ENCODE results near the gene CCDC169.

CCDC169 gene

GRCh38 chr13:36261976-36262375 is 35.6 kb downstream of the CCDC169 start:
- H3K9ac ChIP-seq (ENCODE audit: insufficient read length): no peak overlapping the region
- H3K36me3 ChIP-seq (ENCODE audit: insufficient read depth, low read length): no peaks in the 10 kb centered on the region
- H3K4me3 ChIP-seq: no peak overlapping the region
- no peak overlapping the region for H3K27ac ChIP-seq
- no peak for TF ChIP-seq FOXP2 (optimal IDR thresholded peaks at IDR 0.05; ENCODE audit: control extremely low read depth, extremely low read length, insufficient read depth)
- TF ChIP-seq POLR2AphosphoS5 (IDR thresholded peaks at IDR 0.05; ENCODE audit: borderline replicate concordance, low read depth, low read length): no peak
- TF ChIP-seq EZH2 (IDR thresholded peaks at IDR 0.05): no peak
- no peak for DNase-seq (ENCODE audit: low read depth, low spot score)
- no peaks in the 10 kb centered on the region for H3K9me3 ChIP-seq (ENCODE audit: low read depth, low read length)

- no peak overlapping the region for H3K27ac ChIP-seq
- H3K4me3 ChIP-seq: no peak overlapping the region
- DNase-seq (ENCODE audit: low read depth, low spot score): no peak
- no peaks in the 10 kb centered on the region for H3K9me3 ChIP-seq (ENCODE audit: low read depth, low read length)
- H3K9ac ChIP-seq (ENCODE audit: insufficient read length): no peak overlapping the region
- no peaks in the 10 kb centered on the region for H3K36me3 ChIP-seq (ENCODE audit: insufficient read depth, low read length)
- TF ChIP-seq FOXP2 (optimal IDR thresholded peaks at IDR 0.05; ENCODE audit: control extremely low read depth, extremely low read length, insufficient read depth): no peak
- TF ChIP-seq POLR2AphosphoS5 (IDR thresholded peaks at IDR 0.05; ENCODE audit: borderline replicate concordance, low read depth, low read length): no peak
- no peak for TF ChIP-seq EZH2 (IDR thresholded peaks at IDR 0.05)
Measured at GRCh38 chr13:36261011-36261410, 36.6 kb downstream of the CCDC169 start.

GRCh38 chr13:36259361-36260137 is 38.1 kb downstream of the CCDC169 start:
- Histone ChIP-seq H3K27ac (no peak overlapping the region), H3K4me3 (no peak overlapping the region), H3K36me3 (ENCODE audit: insufficient read depth, low read length) (no peaks in the 10 kb centered on the region), H3K9me3 (ENCODE audit: low read depth, low read length) (no peaks in the 10 kb centered on the region), H3K9ac (ENCODE audit: insufficient read length) (no peak overlapping the region)
- no peak for DNase-seq (ENCODE audit: low read depth, low spot score)
- TF ChIP-seq POLR2AphosphoS5 (IDR thresholded peaks at IDR 0.05; ENCODE audit: borderline replicate concordance, low read depth, low read length) (no peak), EZH2 (IDR thresholded peaks at IDR 0.05) (no peak), FOXP2 (optimal IDR thresholded peaks at IDR 0.05; ENCODE audit: control extremely low read depth, extremely low read length, insufficient read depth) (no peak)

GRCh38 chr13:36258831-36259230 is 38.8 kb downstream of the CCDC169 start:
- TF ChIP-seq FOXP2 (optimal IDR thresholded peaks at IDR 0.05; ENCODE audit: control extremely low read depth, extremely low read length, insufficient read depth) (no peak), POLR2AphosphoS5 (IDR thresholded peaks at IDR 0.05; ENCODE audit: borderline replicate concordance, low read depth, low read length) (no peak), EZH2 (IDR thresholded peaks at IDR 0.05) (no peak)
- H3K36me3 ChIP-seq (ENCODE audit: insufficient read depth, low read length): no peaks in the 10 kb centered on the region
- no peak for DNase-seq (ENCODE audit: low read depth, low spot score)
- no peak overlapping the region for H3K9ac ChIP-seq (ENCODE audit: insufficient read length)
- no peak overlapping the region for H3K4me3 ChIP-seq
- no peak overlapping the region for H3K27ac ChIP-seq
- H3K9me3 ChIP-seq (ENCODE audit: low read depth, low read length): no peaks in the 10 kb centered on the region

- Histone ChIP-seq H3K4me3 (no peak overlapping the region), H3K9me3 (ENCODE audit: low read depth, low read length) (no peaks in the 10 kb centered on the region; the same call in 1 of the 2 replicates), H3K9ac (ENCODE audit: insufficient read length) (no peak overlapping the region), H3K27ac (no peak overlapping the region), H3K36me3 (ENCODE audit: insufficient read depth, low read length) (peaks cover 15% of the 10 kb centered on the region)
- DNase-seq (ENCODE audit: low read depth, low spot score): no peak
- TF ChIP-seq FOXP2 (optimal IDR thresholded peaks at IDR 0.05; ENCODE audit: control extremely low read depth, extremely low read length, insufficient read depth): no peak
- no peak for TF ChIP-seq EZH2 (IDR thresholded peaks at IDR 0.05)
- no peak for TF ChIP-seq POLR2AphosphoS5 (IDR thresholded peaks at IDR 0.05; ENCODE audit: borderline replicate concordance, low read depth, low read length)
Measured at GRCh38 chr13:36251526-36251925, 46.1 kb downstream of the CCDC169 start.

GRCh38 chr13:36251017-36251416 is 46.6 kb downstream of the CCDC169 start:
- H3K4me3 ChIP-seq: no peak overlapping the region
- no peak overlapping the region for H3K27ac ChIP-seq
- DNase-seq (ENCODE audit: low read depth, low spot score): no peak
- H3K9me3 ChIP-seq (ENCODE audit: low read depth, low read length): no peaks in the 10 kb centered on the region; the same call in 1 of the 2 replicates
- H3K9ac ChIP-seq (ENCODE audit: insufficient read length): no peak overlapping the region
- TF ChIP-seq FOXP2 (optimal IDR thresholded peaks at IDR 0.05; ENCODE audit: control extremely low read depth, extremely low read length, insufficient read depth) (no peak), POLR2AphosphoS5 (IDR thresholded peaks at IDR 0.05; ENCODE audit: borderline replicate concordance, low read depth, low read length) (no peak), EZH2 (IDR thresholded peaks at IDR 0.05) (no peak)
- H3K36me3 ChIP-seq (ENCODE audit: insufficient read depth, low read length): peaks cover 18% of the 10 kb centered on the region

- Histone ChIP-seq H3K9me3 (ENCODE audit: low read depth, low read length) (no peaks in the 10 kb centered on the region; the same call in 1 of the 2 replicates), H3K36me3 (ENCODE audit: insufficient read depth, low read length) (peaks cover 24% of the 10 kb centered on the region), H3K4me3 (no peak overlapping the region), H3K9ac (ENCODE audit: insufficient read length) (no peak overlapping the region), H3K27ac (no peak overlapping the region)
- TF ChIP-seq FOXP2 (optimal IDR thresholded peaks at IDR 0.05; ENCODE audit: control extremely low read depth, extremely low read length, insufficient read depth) (no peak), EZH2 (IDR thresholded peaks at IDR 0.05) (no peak), POLR2AphosphoS5 (IDR thresholded peaks at IDR 0.05; ENCODE audit: borderline replicate concordance, low read depth, low read length) (no peak)
- no peak for DNase-seq (ENCODE audit: low read depth, low spot score)
Measured at GRCh38 chr13:36248700-36249099, 48.9 kb downstream of the CCDC169 start.

- Histone ChIP-seq H3K9me3 (ENCODE audit: low read depth, low read length) (no peaks in the 10 kb centered on the region; the same call in 1 of the 2 replicates), H3K4me3 (no peak overlapping the region), H3K27ac (no peak overlapping the region), H3K36me3 (ENCODE audit: insufficient read depth, low read length) (peaks cover 24% of the 10 kb centered on the region), H3K9ac (ENCODE audit: insufficient read length) (no peak overlapping the region)
- TF ChIP-seq POLR2AphosphoS5 (IDR thresholded peaks at IDR 0.05; ENCODE audit: borderline replicate concordance, low read depth, low read length): no peak
- TF ChIP-seq EZH2 (IDR thresholded peaks at IDR 0.05): no peak
- no peak for TF ChIP-seq FOXP2 (optimal IDR thresholded peaks at IDR 0.05; ENCODE audit: control extremely low read depth, extremely low read length, insufficient read depth)
- no peak for DNase-seq (ENCODE audit: low read depth, low spot score)
Measured at GRCh38 chr13:36244990-36245389, 52.6 kb downstream of the CCDC169 start.
